ENCODE results near the gene AADAC. TPM values are rescaled to one million over a fixed set of nuclear protein-coding genes. Genes with fewer than 3 reads are reported as not detected.

AADAC gene
- total and polyA plus RNA-seq, 2 of the 13 experiments (the other 11 are each of a cell fraction or from before 2014, with no cell fraction given) = 0.87 to 1.5 TPM

DNA sequence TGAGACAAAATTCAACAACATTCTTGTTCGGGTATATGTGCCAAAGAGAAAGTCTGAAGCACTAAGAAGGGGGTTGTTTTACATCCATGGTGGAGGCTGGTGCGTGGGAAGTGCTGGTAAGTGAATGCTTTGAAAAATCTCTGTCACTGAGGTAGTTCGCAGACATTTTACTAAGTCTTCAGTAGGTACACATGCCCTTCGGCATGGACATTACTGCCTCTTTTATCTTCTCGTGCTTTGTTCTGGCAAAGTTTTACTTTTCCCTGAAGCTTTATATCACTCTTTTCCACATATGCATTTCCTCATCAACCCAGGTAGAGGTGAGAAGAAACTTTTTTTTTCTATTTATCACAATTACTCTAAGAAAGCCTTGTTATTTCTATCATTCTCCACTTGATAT lies 3.6 kb downstream of the AADAC start:
- Histone ChIP-seq H3K9me3 (ENCODE audit: low read length) (no peaks in the 10 kb centered on the region), H3K4me2 (ENCODE audit: low read depth, low read length) (peak overlapping the region; percentile 59), H3K36me3 (replicated peaks in 1 of 2; ENCODE audit: control insufficient read depth in 1 of 2, insufficient read depth in 2 of 2, low read length in 2 of 2) (no peaks in the 10 kb centered on the region), H4K20me1 (ENCODE audit: insufficient read depth, low read length) (no peaks in the 10 kb centered on the region), H3K9ac (ENCODE audit: insufficient read depth, low read depth, low read length) (peak overlapping the region; percentile 66), H3K4me3 (replicated peaks in 1 of 3; ENCODE audit: insufficient read depth in 1 of 3, low read depth in 2 of 3, low read length in 3 of 3) (peak overlapping the region in 2 of 3 experiments; percentile 5 to 22; a peak in 1 of 6 replicates), H2AFZ (ENCODE audit: low read length) (no peak overlapping the region), H3K79me2 (ENCODE audit: insufficient read depth, low read length) (no peaks in the 10 kb centered on the region), H3K27me3 (ENCODE audit: control insufficient read depth in 1 of 2, insufficient read depth in 2 of 2, low read length in 2 of 2) (no peaks in the 10 kb centered on the region), H3K27ac (ENCODE audit: extremely low read length, insufficient read depth, low read length) (peak overlapping the region; percentile 88), H3K4me1 (ENCODE audit: insufficient read depth, low read length) (peaks cover 74% of the 10 kb centered on the region)
- BruUV-seq (replicated peaks) = no TSS peak
- intact Hi-C loops (cut with micrococcal nuclease; ENCODE audit: unreplicated experiment) = no loop called here
- in situ Hi-C loops (cut with HindIII; ENCODE audit: extremely low pct_ligation_motif_present, low pct_unique_long_range_greater_than_20kb) = no loop called here
- 3% methylated on average over 5 of the region's 5 CpGs for WGBS (ENCODE audit: low lambda C conversion rate)
- POLR2A ChIA-PET = interaction anchor here (1.0 to 3.4 kb wide), 2 partner anchors 17 to 46 kb away, joined by 3 to 32 read pairs; no protein-coding TSS in a partner anchor
- CTCF ChIA-PET (ENCODE audit: low intra/inter-chr PET ratio, low total read pairs) = no interaction called here
- ATAC-seq = peak; percentile 72
- FAIRE-seq = peak; percentile 40
- peak; percentile 80 for DNase-seq (ENCODE audit: low spot score)
- peak; percentile 55; the same call in 1 of the 2 replicates for TF ChIP-seq CREM (IDR thresholded peaks at IDR 0.05)
- TF ChIP-seq CREM (CRISPR knock-in tag; IDR thresholded peaks at IDR 0.05) = no peak
- no peak for TF ChIP-seq HDAC6 (IDR thresholded peaks at IDR 0.05; ENCODE audit: low read depth, low read length)
- TF ChIP-seq ZNF20 (CRISPR knock-in tag; IDR thresholded peaks at IDR 0.05) = no peak
- no peak for TF ChIP-seq KDM3A (CRISPR knock-in tag; IDR thresholded peaks at IDR 0.05; ENCODE audit: low read depth)
- TF ChIP-seq GATA4 (IDR thresholded peaks at IDR 0.05; ENCODE audit: borderline replicate concordance, low read depth) = no peak
- TF ChIP-seq, protein P1, sequence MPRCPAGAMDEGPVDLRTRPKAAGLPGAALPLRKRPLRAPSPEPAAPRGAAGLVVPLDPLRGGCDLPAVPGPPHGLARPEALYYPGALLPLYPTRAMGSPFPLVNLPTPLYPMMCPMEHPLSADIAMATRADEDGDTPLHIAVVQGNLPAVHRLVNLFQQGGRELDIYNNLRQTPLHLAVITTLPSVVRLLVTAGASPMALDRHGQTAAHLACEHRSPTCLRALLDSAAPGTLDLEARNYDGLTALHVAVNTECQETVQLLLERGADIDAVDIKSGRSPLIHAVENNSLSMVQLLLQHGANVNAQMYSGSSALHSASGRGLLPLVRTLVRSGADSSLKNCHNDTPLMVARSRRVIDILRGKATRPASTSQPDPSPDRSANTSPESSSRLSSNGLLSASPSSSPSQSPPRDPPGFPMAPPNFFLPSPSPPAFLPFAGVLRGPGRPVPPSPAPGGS (CRISPR knock-in tag; IDR thresholded peaks at IDR 0.05) = no peak
- no peak for TF ChIP-seq BRD4 (CRISPR knock-in tag; IDR thresholded peaks at IDR 0.05)
- TF ChIP-seq, protein P2, sequence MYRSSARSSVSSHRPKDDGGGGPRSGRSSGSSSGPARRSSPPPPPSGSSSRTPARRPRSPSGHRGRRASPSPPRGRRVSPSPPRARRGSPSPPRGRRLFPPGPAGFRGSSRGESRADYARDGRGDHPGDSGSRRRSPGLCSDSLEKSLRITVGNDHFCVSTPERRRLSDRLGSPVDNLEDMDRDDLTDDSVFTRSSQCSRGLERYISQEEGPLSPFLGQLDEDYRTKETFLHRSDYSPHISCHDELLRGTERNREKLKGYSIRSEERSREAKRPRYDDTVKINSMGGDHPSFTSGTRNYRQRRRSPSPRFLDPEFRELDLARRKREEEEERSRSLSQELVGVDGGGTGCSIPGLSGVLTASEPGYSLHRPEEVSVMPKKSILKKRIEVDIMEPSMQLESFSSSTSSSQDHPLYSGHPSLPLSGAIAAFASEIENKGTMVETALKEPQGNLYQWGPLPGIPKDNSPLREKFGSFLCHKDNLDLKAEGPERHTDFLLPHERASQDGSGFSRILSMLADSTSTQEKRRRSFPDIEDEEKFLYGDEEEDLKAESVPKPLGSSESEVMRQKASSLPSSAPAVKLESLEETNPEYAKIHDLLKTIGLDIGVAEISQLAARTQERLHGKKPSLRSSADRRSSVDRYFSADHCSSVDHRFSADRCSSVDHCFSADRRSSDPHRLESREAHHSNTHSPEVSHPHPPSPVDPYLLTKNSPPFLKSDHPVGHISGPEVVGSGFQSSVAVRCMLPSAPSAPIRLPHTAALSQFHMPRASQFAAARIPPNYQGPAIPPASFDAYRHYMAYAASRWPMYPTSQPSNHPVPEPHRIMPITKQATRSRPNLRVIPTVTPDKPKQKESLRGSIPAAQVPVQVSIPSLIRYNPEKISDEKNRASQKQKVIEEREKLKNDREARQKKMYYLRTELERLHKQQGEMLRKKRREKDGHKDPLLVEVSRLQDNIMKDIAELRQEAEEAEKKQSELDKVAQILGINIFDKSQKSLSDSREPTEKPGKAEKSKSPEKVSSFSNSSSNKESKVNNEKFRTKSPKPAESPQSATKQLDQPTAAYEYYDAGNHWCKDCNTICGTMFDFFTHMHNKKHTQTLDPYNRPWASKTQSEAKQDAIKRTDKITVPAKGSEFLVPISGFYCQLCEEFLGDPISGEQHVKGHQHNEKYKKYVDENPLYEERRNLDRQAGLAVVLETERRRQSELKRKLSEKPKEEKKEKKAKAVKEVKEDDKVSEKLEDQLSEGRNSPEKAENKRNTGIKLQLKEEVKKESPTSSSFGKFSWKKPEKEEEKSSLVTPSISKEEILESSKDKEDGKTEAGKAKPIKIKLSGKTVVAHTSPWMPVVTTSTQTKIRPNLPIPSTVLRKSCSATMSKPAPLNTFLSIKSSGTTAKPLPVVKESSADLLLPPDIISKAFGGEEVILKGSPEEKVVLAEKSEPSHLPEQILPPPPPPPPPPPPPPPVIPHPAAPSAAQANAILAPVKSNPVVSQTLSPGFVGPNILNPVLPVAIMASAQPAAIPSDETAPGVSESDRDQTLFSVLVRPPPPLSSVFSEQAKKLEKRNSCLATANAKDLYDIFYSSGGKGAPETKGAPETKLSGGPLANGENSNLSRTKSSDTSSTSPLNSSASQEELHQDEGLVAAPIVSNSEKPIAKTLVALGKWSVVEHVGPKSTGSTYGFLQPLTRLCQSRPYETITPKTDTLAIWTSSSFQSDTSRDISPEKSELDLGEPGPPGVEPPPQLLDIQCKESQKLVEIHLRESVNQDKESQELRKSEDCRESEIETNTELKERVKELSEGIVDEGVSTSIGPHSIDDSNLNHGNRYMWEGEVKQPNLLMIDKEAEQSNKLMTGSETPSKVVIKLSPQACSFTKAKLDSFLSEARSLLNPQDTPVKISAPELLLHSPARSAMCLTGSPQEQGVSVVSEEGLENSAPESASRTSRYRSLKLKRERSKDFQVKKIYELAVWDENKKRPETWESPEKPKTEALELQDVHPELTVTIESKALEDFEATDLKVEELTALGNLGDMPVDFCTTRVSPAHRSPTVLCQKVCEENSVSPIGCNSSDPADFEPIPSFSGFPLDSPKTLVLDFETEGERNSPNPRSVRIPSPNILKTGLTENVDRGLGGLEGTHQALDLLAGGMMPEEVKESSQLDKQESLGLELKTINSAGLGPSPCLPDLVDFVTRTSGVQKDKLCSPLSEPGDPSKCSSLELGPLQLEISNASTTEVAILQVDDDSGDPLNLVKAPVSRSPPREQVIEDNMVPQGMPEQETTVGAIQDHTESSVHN (CRISPR knock-in tag; IDR thresholded peaks at IDR 0.05) = no peak
- TF ChIP-seq SMC3 (IDR thresholded peaks at IDR 0.05; ENCODE audit: low read length) = no peak
- TF ChIP-seq PAWR (CRISPR knock-in tag; IDR thresholded peaks at IDR 0.05; ENCODE audit: borderline replicate concordance) = no peak
- peak; percentile 74 for TF ChIP-seq TEAD3 (CRISPR knock-in tag; optimal IDR thresholded peaks at IDR 0.05; ENCODE audit: borderline replicate concordance)
- TF ChIP-seq DR1 (CRISPR knock-in tag; IDR thresholded peaks at IDR 0.05) = no peak
- peak; percentile 62 for TF ChIP-seq NCOA2 (CRISPR knock-in tag; IDR thresholded peaks at IDR 0.05)
- TF ChIP-seq NR2F2 (IDR thresholded peaks at IDR 0.05; ENCODE audit: borderline replicate concordance, low read depth) = 0 out of 2 replicates have a peak, but pooled peaks have one; percentile 36
- TF ChIP-seq ARNT (IDR thresholded peaks at IDR 0.05) = no peak
